Skin of body (tissue), 2 donors: Measurements from ENCODE around the gene AMIGO2. TPM values are rescaled to one million over a fixed set of nuclear protein-coding genes. Genes with fewer than 3 reads are reported as not detected.

Source experiments
- DNase-seq: peaks from one replicate; lab custom pipeline; 2025; lab: John Stamatoyannopoulos, UW
- total RNA-seq: library from RNA; depleted of rRNA; stranded (reverse); fragments of >200 nt; gene quantifications from one replicate; pipeline ENCODE4 v1.2.3, GENCODE V29; 2014

The AMIGO2 gene
- total RNA-seq, 1 donor from 2014 or later, result 7.8 TPM

GRCh38 chr12:47033789-47034555 lies 45.8 kb downstream of the AMIGO2 start:
- no peak for DNase-seq

GRCh38 chr12:47033081-47033480 lies 46.7 kb downstream of the AMIGO2 start:
- DNase-seq, result no peak

- DNase-seq, result peak; percentile 46
These were observed 47.1 kb downstream of the AMIGO2 start for GRCh38 chr12:47032644-47033043.

- no peak for DNase-seq
These were observed 49.9 kb downstream of the AMIGO2 start for GRCh38 chr12:47029903-47030302.

GRCh38 chr12:47028981-47029708 lies 50.6 kb downstream of the AMIGO2 start:
- no peak for DNase-seq

GRCh38 chr12:47028186-47028585 lies 51.6 kb downstream of the AMIGO2 start:
- no peak for DNase-seq

Other genes with a start within 250 kb of the AMIGO2 start
- gene PCED1B, start 338 bp downstream of the AMIGO2 start, total RNA-seq, result 0.49 TPM